ENCODE results near the gene MED15. TPM values are rescaled to one million over a fixed set of nuclear protein-coding genes. Genes with fewer than 3 reads are reported as not detected.

MED15 gene
- total and polyA plus RNA-seq, 12 donors, result 33.8 to 66.8 (median 40.9) TPM

GRCh38 chr22:20588843-20589581 is 81.6 kb downstream of the MED15 start:
- WGBS, 2 donors, result 68 to 79% methylated on average over 12 to 13 of the region's 13 CpGs
- Histone ChIP-seq H3K9me3 (no peaks in the 10 kb centered on the region), H3K4me3 (no peak overlapping the region), H3K36me3 (peaks cover 5 to 41% (median 24%) of the 10 kb centered on the region in 9 donors), H3K27me3 (no peaks in the 10 kb centered on the region), H3K4me1 (no peaks in the 10 kb centered on the region), H3K27ac (no peak overlapping the region)
- no peak for DNase-seq
- no peak for ATAC-seq
- no peak for TF ChIP-seq CTCF (IDR thresholded peaks at IDR 0.05)
- intact Hi-C loops (cut with DNase I), result no loop called here

- Histone ChIP-seq H3K36me3 (peaks cover 5 to 33% (median 20%) of the 10 kb centered on the region in 9 donors), H3K4me1 (no peaks in the 10 kb centered on the region), H3K9me3 (no peaks in the 10 kb centered on the region), H3K27me3 (no peaks in the 10 kb centered on the region), H3K4me3 (no peak overlapping the region), H3K27ac (no peak overlapping the region)
- ATAC-seq (no peak), DNase-seq (no peak)
- intact Hi-C loops (cut with DNase I), result loop anchor here in 1 of 10 donors (10.0 kb wide), 1 partner anchor 95 kb away; no protein-coding TSS in a partner anchor
- TF ChIP-seq CTCF (IDR thresholded peaks at IDR 0.05), result no peak
- WGBS, 2 donors, result 78 to 84% methylated on average over 15 of the region's 15 CpGs
These were observed 82.4 kb downstream of the MED15 start for GRCh38 chr22:20589614-20590476.

- Histone ChIP-seq H3K4me1 (no peaks in the 10 kb centered on the region), H3K4me3 (no peak overlapping the region), H3K9me3 (no peaks in the 10 kb centered on the region), H3K36me3 (peaks cover under 1 to 24% (median 12%) of the 10 kb centered on the region in 9 donors), H3K27me3 (no peaks in the 10 kb centered on the region), H3K27ac (no peak overlapping the region)
- intact Hi-C loops (cut with DNase I), result loop anchor here in 1 of 10 donors (10.0 kb wide), 1 partner anchor 94 kb away; no protein-coding TSS in a partner anchor
- no peak for TF ChIP-seq CTCF (IDR thresholded peaks at IDR 0.05)
- WGBS, 2 donors, result 91% methylated on average over 9 of the region's 9 CpGs
- DNase-seq, result no peak
- ATAC-seq, result no peak
These were observed 83.3 kb downstream of the MED15 start for GRCh38 chr22:20590477-20591294.

GRCh38 chr22:20591295-20591645 is 83.9 kb downstream of the MED15 start:
- Histone ChIP-seq H3K4me3 (no peak overlapping the region), H3K27ac (no peak overlapping the region), H3K4me1 (no peaks in the 10 kb centered on the region), H3K27me3 (no peaks in the 10 kb centered on the region), H3K36me3 (peaks cover 0 to 18% (median 8%) of the 10 kb centered on the region in 9 donors), H3K9me3 (no peaks in the 10 kb centered on the region)
- intact Hi-C loops (cut with DNase I), result loop anchor here in 1 of 10 donors (10.0 kb wide), 1 partner anchor 94 kb away; no protein-coding TSS in a partner anchor
- TF ChIP-seq CTCF (IDR thresholded peaks at IDR 0.05), result no peak
- 89% methylated on average over 10 of the region's 10 CpGs for WGBS, 2 donors
- DNase-seq (no peak), ATAC-seq (no peak)
